Glomerular endothelial cell (primary cell): ENCODE measurements around the gene SLC5A12. TPM values are rescaled to one million over a fixed set of nuclear protein-coding genes. Genes with fewer than 3 reads are reported as not detected.

Experiments
- DNase-seq: peaks from one replicate; pipeline ENCODE4 v3.0.0-alpha.2; 2011; ENCODE audit warnings: low read depth, low spot score; ENCODE audit errors: extremely low read depth
- total RNA-seq: library from RNA; depleted of rRNA; stranded (reverse); fragments of >200 nt; gene quantifications from 2 replicates; pipeline ENCODE4 v1.2.3, GENCODE V29; 2015

Gene SLC5A12
- total RNA-seq, 1 donor from 2014 or later, result 0.06 TPM

DNA sequence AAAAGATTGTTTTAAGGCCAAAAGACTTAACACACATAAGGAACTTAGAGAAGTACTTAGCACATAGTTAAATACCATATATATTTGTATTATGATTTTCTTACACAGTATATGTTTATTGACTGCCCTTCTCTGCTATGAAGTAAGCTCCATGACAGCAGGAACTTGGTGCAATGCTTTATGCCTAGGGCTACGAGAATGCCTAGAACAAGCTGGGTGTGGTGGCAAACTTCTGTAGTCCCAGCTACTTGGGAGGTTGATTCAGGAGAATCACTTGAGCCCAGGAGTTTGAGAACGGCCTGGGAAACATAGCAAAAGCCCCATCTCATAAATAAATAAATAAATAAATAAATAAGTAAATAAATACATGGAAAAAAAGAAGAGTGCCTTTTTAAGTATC lies 1.9 kb downstream of the SLC5A12 start:
- no peak for DNase-seq

- DNase-seq, result no peak
Measured at GRCh38 chr11:26719289-26719973, 2.4 kb downstream of the SLC5A12 start.

- DNase-seq, result no peak
Measured at GRCh38 chr11:26717771-26718170, 4.1 kb downstream of the SLC5A12 start.

DNA sequence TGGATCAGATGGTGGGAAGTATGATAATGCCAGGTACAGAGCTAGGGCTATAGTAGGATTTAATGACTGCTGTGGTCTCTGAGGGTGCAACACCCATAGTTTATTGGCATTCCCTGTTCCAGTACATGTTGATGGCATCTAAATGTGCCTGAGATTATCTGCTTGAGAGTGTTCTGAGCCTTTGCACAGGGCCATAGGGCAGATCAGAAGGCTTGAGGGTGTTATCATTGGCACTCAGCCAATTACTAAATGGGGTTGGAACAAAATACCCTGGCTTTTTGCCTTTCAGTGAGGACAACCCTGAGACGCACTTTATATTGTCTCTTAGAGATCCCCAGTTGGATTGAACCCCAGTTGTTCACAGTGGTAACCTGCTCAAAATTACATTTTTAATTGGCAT lies 6.7 kb downstream of the SLC5A12 start:
- no peak for DNase-seq

DNA sequence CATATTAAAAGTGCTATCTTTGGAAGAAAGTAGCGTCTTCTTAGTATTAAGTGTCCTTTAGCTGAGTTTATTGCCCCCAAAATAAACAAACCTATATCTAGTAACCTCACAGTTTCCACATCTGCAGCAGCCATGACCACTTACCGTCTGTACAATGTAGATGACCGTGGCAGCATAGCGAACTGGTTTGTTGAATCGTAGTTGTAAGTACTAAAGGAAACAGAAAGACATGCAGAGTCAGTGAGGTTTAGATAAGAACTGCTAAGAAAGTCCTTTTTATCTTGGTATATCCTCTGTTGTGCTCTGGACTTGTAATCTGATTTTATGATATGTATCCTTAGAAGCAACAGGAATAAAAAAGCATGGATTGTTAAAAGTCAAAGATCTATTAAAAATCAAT lies 9.4 kb downstream of the SLC5A12 start:
- DNase-seq, result no peak

- DNase-seq, result no peak
Measured at GRCh38 chr11:26710489-26710888, 11.4 kb downstream of the SLC5A12 start.

DNA sequence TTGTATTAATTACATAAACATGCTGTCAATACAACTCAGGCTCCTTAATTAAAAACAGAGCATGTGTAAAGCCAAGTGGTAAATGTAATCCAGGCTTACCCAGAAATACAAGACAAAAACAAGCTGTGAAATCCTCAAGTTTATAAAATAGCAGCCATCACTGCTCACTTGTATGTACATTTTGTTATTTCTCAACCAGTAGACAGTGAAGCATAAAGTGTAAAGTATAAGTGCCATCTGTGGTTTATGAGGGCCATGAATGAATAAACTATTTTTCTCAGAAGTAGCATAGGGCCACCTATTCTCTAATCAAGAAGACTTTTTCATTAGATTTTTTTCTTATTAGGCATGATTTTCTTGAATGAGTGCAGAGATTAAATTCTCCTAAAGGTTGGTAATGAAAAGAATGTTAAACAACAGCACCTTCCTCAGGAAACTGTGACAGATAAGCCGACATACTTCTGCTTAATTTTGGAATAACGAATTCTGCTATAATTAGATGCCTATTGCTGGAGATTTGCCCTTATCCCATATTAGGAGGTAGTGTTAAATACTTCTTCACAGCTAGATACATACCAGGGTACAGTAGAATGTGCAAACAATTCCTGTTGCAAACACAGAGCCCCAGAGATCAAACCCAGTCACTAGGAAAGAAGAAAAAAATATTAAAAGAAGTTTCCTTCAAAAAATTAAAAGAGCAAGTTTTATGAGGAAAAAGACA lies 13.0 kb downstream of the SLC5A12 start:
- DNase-seq, result no peak

DNA sequence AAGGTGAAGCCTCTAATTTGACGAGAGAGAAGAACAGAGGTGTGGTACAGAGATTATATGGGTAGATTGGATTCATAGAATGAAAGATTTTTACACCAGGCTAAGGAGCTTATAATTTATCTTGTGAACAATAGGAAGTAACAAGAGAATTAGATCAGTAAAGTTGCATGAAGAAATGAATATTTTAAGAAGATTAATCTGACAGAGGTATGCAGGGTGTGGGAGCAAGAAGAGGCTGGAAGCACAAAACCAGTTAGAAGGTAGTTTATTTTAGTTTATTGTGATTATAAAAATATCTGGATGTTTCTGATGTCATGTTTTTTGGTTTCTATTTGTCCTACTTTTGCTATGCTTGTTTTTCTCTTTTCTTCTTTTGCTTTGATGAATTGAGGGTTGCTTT lies 15.7 kb downstream of the SLC5A12 start:
- DNase-seq, result no peak

GRCh38 chr11:26704249-26704648 lies 17.6 kb downstream of the SLC5A12 start:
- DNase-seq, result no peak

- no peak for DNase-seq
Measured at GRCh38 chr11:26703411-26704191, 18.3 kb downstream of the SLC5A12 start.

DNA sequence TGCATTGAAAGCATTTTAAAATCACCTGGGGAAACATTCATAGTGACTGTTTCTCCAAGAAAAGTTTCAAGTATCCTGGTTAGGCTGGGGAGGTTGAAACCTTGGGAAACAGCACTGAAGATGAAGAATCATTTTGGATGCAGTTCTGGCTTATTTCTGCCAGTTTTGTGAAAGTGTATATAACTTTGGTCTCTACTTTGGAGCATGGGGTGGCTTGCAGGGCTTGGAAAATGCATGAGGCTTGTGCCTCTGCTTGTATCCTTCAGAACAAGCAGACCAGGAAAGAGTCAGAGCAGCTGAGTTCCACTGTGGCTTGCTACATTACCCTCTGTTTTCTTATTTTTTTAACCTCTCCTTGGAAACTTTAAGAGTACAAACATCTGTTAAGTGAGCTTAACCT lies 19.5 kb downstream of the SLC5A12 start:
- no peak for DNase-seq

GRCh38 chr11:26700574-26701235 lies 21.2 kb downstream of the SLC5A12 start:
- DNase-seq, result no peak

GRCh38 chr11:26698224-26698623 lies 23.6 kb downstream of the SLC5A12 start:
- no peak for DNase-seq

DNA sequence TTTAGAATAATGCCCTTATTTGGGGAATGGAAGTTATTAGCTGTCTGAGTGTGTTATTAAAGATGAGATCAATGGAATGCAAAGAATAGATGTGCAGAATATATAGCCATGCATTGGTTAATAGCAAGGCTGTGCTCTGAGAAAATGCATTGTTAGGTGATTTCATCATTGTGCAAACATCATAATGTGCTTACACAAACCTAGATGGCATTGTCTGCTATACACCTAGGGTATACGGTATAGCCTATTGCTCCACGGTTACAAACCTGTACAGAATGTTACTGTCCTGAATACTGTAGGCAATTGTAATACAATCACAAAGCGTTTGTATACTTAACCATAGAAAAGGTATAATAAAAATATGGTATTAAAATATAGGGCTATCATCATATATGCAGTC lies 25.5 kb downstream of the SLC5A12 start:
- no peak for DNase-seq

- DNase-seq, result no peak
Measured at GRCh38 chr11:26688701-26689100, 33.2 kb downstream of the SLC5A12 start.

GRCh38 chr11:26687351-26687750 lies 34.5 kb downstream of the SLC5A12 start:
- DNase-seq, result no peak

GRCh38 chr11:26677566-26677965 lies 44.3 kb downstream of the SLC5A12 start:
- no peak for DNase-seq

DNA sequence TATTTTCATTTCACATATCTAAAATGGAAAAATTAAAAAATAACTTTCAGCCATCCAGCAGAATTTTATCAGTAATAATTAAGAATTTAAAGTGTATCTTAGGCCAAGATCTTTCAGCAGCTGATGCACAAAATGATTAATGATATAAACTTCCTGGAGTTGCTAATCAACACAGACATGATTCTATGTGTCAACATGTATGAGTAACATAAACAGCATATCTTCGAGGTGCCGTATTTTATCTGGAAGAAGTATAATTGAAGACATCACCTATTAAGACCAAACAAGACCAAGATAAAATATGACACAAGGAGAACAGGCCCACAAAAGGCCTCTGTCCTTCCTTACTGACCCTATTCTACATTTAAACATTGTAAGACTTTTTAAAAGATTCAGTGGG lies 45.2 kb downstream of the SLC5A12 start:
- no peak for DNase-seq

DNA sequence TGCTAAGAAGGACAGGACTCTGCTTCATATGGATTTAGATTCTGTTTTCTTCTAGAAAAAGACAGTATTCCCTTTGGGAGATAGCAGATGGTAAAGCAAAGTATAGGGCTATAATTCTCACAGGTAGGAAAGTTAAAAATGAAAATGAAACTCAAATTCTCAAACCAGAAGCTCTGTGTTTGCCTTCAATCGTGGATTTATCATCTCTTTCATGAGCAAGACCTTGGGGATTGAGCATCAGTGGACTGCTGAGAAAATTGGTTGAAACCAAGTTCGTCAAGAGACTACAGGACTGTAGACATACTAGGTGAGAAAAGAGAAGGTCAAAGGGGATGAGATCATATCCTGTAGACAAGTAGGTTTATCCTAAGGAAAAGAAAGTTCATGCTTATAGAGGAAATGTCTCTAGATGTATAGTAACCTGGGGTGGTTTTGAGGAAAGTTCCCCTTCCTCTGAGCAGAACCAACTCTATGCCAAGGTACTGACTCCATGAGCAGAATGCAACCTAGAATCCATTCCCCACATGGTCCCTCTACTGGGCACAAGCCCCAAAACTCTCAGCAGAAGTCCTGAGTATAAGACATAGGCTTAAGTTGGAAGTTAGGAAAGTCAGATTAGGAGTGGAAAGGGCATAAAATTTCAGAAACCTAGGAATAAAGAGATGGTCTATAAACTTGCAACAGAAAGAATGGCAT lies 46.5 kb downstream of the SLC5A12 start:
- no peak for DNase-seq

DNA sequence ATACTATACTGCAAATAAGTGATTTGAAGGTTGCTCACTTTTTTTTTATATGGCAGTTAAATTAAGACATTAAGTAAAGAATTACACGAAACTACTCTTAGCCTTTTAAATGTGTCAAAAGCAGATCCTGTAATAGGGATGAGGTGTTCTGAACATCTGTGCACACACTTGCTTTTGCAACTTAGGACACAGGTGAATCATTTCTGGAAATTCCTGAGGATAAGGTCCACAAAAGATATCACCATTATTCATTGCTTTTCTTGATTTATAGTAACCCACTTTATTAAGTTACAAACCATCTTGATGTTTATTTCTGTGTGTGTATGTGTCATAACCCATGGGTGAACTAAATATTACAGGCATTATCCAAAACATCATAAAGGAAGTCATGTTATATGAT lies 55.9 kb downstream of the SLC5A12 start:
- no peak for DNase-seq

GRCh38 chr11:26665036-26665435 lies 56.8 kb downstream of the SLC5A12 start:
- DNase-seq, result no peak
